Type B pancreatic cell (in vitro differentiated cells): ENCODE data around the gene CEL. TPM values are rescaled to one million over a fixed set of nuclear protein-coding genes. Genes with fewer than 3 reads are reported as not detected.

Experiments used
- DNase-seq: peaks from one replicate; pipeline ENCODE4 v3.0.0; 2021; ENCODE audit warnings: mixed read lengths; ENCODE audit not compliant: unreplicated experiment; ENCODE audit errors: extremely low spot score
- H3K27ac Mint-ChIP-seq: 2 replicates; pipeline ENCODE4 v1.8.0; 2021; ENCODE audit warnings: mild to moderate bottlenecking, mixed read lengths
- H3K27me3 Mint-ChIP-seq: 2 replicates; pipeline ENCODE4 v1.8.0; 2021; ENCODE audit warnings: mixed read lengths
- H3K36me3 Mint-ChIP-seq: 2 replicates; pipeline ENCODE4 v1.8.0; 2021; ENCODE audit warnings: mixed read lengths
- H3K4me1 Mint-ChIP-seq: one replicate; pipeline ENCODE4 v1.8.0; 2021; ENCODE audit warnings: mixed read lengths; ENCODE audit not compliant: unreplicated experiment
- H3K4me3 Mint-ChIP-seq: 2 replicates; pipeline ENCODE4 v1.8.0; 2021; ENCODE audit warnings: mild to moderate bottlenecking, mixed read lengths
- H3K9me3 Mint-ChIP-seq: 2 replicates; pipeline ENCODE4 v1.8.0; 2021; ENCODE audit warnings: mixed read lengths
- total RNA-seq: library from RNA; stranded (reverse); gene quantifications from 2 replicates; pipeline ENCODE4 v1.2.1, GENCODE V29; 2021; ENCODE audit warnings: low replicate concordance
- TF ChIP-seq, protein P1 (sequence below): fragments of 200-600 bp; sonication (generic); conservative IDR thresholded peaks from 2 replicates; pipeline ENCODE4 v1.5.0; 2021; ENCODE audit warnings: antibody characterized with exemption, mild to moderate bottlenecking

The CEL gene
- total RNA-seq, 1 donor from 2014 or later, result 4.9 TPM

DNA sequence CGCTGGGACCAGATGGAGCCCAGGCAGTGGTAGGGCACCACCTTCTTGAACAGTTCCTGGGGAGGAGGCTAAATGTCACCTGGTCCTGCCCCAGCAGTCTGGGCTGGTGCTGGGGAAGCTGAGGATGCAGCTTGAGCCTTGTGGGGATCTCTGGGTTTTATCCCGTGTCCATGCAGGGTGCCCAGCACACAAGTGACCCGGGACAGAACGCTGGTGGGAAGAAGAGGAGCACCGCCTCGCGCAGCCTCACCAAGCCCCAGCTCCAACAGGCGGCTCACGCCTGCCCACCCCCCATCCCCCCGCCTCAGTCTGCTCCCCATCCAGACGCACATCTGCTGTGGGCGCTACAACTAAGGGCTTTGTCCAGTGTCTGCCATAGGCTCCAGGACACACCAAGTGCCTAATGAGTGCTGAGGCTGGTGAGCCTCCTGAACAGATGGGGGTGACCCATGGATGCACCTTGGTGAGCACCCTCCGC is 45.5 kb downstream of the CEL start:
- Mint-ChIP-seq H3K4me3 (no peak overlapping the region), H3K27me3 (no peaks in the 10 kb centered on the region), H3K9me3 (no peaks in the 10 kb centered on the region), H3K36me3 (peaks cover 11% of the 10 kb centered on the region), H3K27ac (no peak overlapping the region), H3K4me1 (no peaks in the 10 kb centered on the region)
- no peak for DNase-seq
- TF ChIP-seq, protein P1, sequence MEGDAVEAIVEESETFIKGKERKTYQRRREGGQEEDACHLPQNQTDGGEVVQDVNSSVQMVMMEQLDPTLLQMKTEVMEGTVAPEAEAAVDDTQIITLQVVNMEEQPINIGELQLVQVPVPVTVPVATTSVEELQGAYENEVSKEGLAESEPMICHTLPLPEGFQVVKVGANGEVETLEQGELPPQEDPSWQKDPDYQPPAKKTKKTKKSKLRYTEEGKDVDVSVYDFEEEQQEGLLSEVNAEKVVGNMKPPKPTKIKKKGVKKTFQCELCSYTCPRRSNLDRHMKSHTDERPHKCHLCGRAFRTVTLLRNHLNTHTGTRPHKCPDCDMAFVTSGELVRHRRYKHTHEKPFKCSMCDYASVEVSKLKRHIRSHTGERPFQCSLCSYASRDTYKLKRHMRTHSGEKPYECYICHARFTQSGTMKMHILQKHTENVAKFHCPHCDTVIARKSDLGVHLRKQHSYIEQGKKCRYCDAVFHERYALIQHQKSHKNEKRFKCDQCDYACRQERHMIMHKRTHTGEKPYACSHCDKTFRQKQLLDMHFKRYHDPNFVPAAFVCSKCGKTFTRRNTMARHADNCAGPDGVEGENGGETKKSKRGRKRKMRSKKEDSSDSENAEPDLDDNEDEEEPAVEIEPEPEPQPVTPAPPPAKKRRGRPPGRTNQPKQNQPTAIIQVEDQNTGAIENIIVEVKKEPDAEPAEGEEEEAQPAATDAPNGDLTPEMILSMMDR, result no peak

DNA sequence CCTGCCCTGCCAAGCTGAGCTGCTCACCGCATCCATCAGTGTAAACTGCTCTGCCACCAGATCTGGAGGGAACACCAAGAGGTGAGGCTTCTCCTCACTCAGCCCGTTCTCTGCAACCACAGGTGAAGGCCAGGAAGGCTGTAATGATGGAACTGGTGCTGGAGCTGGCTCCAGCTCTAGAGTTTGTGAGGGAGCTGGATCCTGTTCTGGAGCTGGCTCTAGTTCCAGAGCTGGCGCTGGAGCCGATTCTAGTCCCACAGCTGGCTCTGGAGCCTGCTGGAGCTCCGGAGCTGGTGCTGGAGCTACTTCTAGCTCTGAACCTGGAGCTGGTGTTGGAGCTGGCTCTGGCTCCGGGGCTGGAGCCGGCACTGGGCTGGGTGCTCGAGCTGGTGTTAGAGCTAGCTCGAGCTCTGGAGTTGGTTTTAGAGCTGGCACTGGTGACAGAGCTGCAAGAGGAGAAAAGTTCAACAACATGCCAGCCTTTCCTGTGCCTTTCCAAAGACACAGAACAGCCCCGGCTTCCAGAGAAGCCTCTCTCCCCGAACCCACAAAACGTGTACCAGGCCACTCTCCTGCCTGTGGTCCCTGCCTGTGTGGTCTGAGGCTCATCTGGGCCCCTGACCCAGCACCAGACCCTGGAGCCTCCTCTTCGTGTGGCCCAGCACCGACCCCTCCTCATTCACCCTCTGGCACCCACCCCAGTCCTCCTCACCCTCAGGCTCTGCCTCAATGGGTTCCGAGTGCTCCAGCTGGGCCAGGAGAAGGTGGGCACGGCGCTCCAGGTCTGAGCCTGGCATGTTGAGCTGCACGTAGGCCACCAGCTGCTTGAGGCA is 46.4 kb downstream of the CEL start:
- no peak overlapping the region for H3K4me3 Mint-ChIP-seq
- TF ChIP-seq, protein P1, result no peak
- peaks cover 8% of the 10 kb centered on the region for H3K36me3 Mint-ChIP-seq
- no peak for DNase-seq
- no peaks in the 10 kb centered on the region for H3K4me1 Mint-ChIP-seq
- H3K9me3 Mint-ChIP-seq, result no peaks in the 10 kb centered on the region
- no peaks in the 10 kb centered on the region for H3K27me3 Mint-ChIP-seq
- no peak overlapping the region for H3K27ac Mint-ChIP-seq

DNA sequence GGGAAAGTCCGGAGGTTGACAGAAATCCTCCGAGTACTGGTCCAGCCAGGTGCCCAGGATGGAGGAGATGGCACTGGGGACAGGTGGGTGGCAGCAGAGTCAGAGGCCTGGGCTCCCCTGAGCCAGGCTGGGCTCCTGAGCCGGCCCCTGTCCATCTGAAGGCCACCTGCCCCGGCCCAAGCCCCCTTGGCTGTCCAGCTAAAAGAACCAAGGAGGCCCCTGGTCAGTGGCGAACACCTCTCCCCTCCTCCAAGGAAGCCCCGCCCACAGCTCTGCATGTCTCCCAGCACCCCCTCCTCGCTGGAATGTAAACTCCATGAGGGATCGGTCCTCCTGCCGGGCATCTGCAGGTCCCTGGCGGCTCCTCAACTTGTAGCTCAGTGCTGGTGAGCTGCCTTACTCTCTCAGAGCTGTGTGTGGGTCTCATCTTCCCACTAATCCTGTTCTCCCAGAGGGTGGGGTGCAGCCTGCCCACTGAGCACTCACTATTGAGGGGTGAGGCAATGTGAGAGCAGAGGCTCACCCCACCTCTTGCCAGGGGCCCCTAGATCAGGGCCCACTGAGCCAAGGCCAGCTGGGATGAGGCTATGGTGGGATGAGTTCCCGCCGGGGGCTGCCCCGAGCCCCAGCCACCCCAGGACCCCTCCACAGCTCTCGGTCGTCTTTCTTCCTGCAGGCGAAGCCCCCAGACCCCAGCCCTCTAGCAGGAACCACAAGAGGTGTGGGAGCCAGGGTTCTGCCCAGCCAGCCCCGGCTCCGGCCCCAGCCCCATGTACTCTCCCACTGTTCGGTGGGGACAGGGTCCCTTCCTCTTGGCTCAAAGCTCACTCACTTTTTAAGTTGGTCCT is 47.2 kb downstream of the CEL start:
- H3K4me3 Mint-ChIP-seq, result no peak overlapping the region
- H3K9me3 Mint-ChIP-seq, result no peaks in the 10 kb centered on the region
- H3K4me1 Mint-ChIP-seq, result peaks cover under 1% of the 10 kb centered on the region
- H3K27ac Mint-ChIP-seq, result no peak overlapping the region
- H3K27me3 Mint-ChIP-seq, result no peaks in the 10 kb centered on the region
- no peak for DNase-seq
- peaks cover 6% of the 10 kb centered on the region for H3K36me3 Mint-ChIP-seq
- TF ChIP-seq, protein P1, result no peak

DNA sequence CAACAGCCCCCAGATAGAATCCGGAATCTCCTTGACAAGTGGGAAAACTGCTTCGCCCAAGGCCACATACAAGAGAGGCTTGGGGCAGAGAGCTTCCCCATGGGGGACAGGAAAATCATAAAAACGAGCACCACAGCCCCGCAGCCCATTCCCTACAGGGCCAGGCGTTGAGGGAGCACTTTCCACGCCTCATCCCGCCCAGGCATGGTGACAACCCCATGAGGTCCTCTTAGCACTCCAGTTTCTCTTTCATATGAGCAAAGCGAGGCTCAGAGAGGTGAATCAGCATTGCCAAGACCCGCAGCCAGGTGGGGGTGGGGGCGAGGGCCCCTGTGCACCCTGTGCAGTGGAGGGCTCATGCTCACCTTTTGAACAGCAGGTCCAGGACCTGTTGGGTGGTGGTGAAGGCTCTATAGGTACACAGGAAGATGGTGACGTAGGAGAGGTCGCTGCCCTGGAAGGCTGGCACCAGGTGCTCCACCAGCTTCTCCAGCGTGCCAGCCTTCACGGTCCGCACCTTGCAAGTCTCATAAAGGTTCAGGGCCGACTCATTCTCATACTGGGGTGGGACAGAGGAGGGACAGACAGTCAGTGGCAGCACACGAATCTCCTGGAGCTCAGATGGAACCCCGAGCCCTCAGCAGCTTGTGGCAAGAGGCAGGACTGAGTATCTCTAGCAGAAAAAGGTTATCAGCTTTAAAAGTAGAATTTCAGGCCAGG is 48.3 kb downstream of the CEL start:
- Mint-ChIP-seq H3K4me3 (no peak overlapping the region), H3K27ac (no peak overlapping the region), H3K9me3 (no peaks in the 10 kb centered on the region), H3K36me3 (peaks cover 6% of the 10 kb centered on the region), H3K4me1 (peaks cover 10% of the 10 kb centered on the region), H3K27me3 (no peaks in the 10 kb centered on the region)
- TF ChIP-seq, protein P1, result no peak
- DNase-seq, result no peak
